Neural cell (in vitro differentiated cells): ENCODE measurements around the gene TBC1D10B. TPM values are rescaled to one million over a fixed set of nuclear protein-coding genes. Genes with fewer than 3 reads are reported as not detected.

Experiments
- H2AFZ ChIP-seq: fragments of 200-600, 300-800 bp; sonication (generic), shearing (Covaris generic); 2 replicates; pipeline ENCODE4 v1.6.0; 2014; ENCODE audit warnings: low read depth, mild to moderate bottlenecking, antibody characterized with exemption, low read length, moderate library complexity
- H3F3A ChIP-seq: fragments of 200-600 bp; shearing (Covaris generic); 2 replicates; pipeline ENCODE4 v1.6.1; 2016; ENCODE audit warnings: mild to moderate bottlenecking, moderate library complexity, mixed read lengths, antibody characterized with exemption, low read length; ENCODE audit not compliant: insufficient read depth, poor library complexity, severe bottlenecking
- H3K27ac ChIP-seq: fragments of 200-600, 300-800 bp; sonication (generic), shearing (Covaris generic); 2 replicates; pipeline ENCODE4 v1.5.1; 2014; ENCODE audit warnings: mild to moderate bottlenecking, low read length, moderate library complexity
- H3K27me3 ChIP-seq: fragments of 300-800, 200-600 bp; sonication (generic), shearing (Covaris generic); 2 replicates; pipeline ENCODE4 v1.6.0; 2014; ENCODE audit warnings: mild to moderate bottlenecking, low read depth, low read length, moderate library complexity; ENCODE audit not compliant: insufficient read depth
- H3K36me3 ChIP-seq: fragments of 300-800, 200-600 bp; sonication (generic), shearing (Covaris generic); 2 replicates; pipeline ENCODE4 v1.5.1; 2014; ENCODE audit warnings: mild to moderate bottlenecking, antibody characterized with exemption, low read length, moderate library complexity; ENCODE audit not compliant: insufficient read depth
- H3K4me2 ChIP-seq: fragments of 300-800, 200-600 bp; sonication (generic), shearing (Covaris generic); 2 replicates; pipeline ENCODE4 v1.6.0; 2014; ENCODE audit warnings: mild to moderate bottlenecking, low read length
- H3K4me3 ChIP-seq: fragments of 300-800, 200-600 bp; sonication (generic), shearing (Covaris generic); 2 replicates; pipeline ENCODE4 v1.5.1; 2014; ENCODE audit warnings: mild to moderate bottlenecking, low read length, moderate library complexity
- H3K79me2 ChIP-seq: fragments of 200-600 bp; shearing (Covaris generic); replicated peaks from 2 replicates; pipeline ENCODE4 v1.6.0; 2014; ENCODE audit warnings: mild to moderate bottlenecking, low read length, moderate library complexity; ENCODE audit not compliant: insufficient read depth
- H3K9ac ChIP-seq: fragments of 300-800, 200-600 bp; sonication (generic), shearing (Covaris generic); 2 replicates; pipeline ENCODE4 v1.6.1; 2016; ENCODE audit warnings: mild to moderate bottlenecking, low read length, mixed read lengths
- H3K9me2 ChIP-seq: fragments of 200-600 bp; shearing (Covaris generic); 2 replicates; pipeline ENCODE4 v1.6.1; 2016; ENCODE audit warnings: mild to moderate bottlenecking, low read length, mixed read lengths; ENCODE audit not compliant: insufficient read depth
- H3K9me3 ChIP-seq: fragments of 200-600, 300-800 bp; sonication (generic), shearing (Covaris generic); 2 replicates; pipeline ENCODE4 v1.6.1; 2016; ENCODE audit warnings: mild to moderate bottlenecking, mixed run types, low read length, moderate library complexity, mixed read lengths
- H4K20me1 ChIP-seq: fragments of 200-600 bp; shearing (Covaris generic); 2 replicates; pipeline ENCODE4 v1.6.1; 2016; ENCODE audit warnings: mild to moderate bottlenecking, mixed run types; ENCODE audit not compliant: insufficient read depth
- EP300 ChIP-seq: fragments of 450-650 bp; conservative IDR thresholded peaks from 2 replicates; pipeline ENCODE4 v1.6.1; 2014; ENCODE audit warnings: antibody characterized with exemption, mild to moderate bottlenecking, moderate library complexity; ENCODE audit not compliant: poor library complexity, severe bottlenecking
- EZH2 ChIP-seq: fragments of 200-600, 300-800 bp; shearing (Covaris generic), sonication (generic); IDR thresholded peaks from 2 replicates; pipeline ENCODE4 v1.6.1; 2014; ENCODE audit warnings: antibody characterized with exemption, low read length, borderline replicate concordance, mild to moderate bottlenecking; ENCODE audit not compliant: insufficient read depth, poor library complexity, severe bottlenecking
- MXI1 ChIP-seq: fragments of 450-650 bp; conservative IDR thresholded peaks from 2 replicates; pipeline ENCODE4 v1.6.1; 2014; ENCODE audit warnings: antibody characterized with exemption, mild to moderate bottlenecking; ENCODE audit not compliant: poor library complexity, severe bottlenecking
- POLR2AphosphoS5 ChIP-seq: IDR thresholded peaks from 2 replicates; pipeline ENCODE4 v1.6.1; 2012
- RAD21 ChIP-seq: fragments of 450-650 bp; conservative IDR thresholded peaks from 2 replicates; pipeline ENCODE4 v1.6.1; 2014; ENCODE audit warnings: antibody characterized with exemption, mild to moderate bottlenecking, moderate library complexity
- SMC3 ChIP-seq: fragments of 450-650 bp; conservative IDR thresholded peaks from 2 replicates; pipeline ENCODE4 v1.6.1; 2014; ENCODE audit warnings: antibody characterized with exemption, mild to moderate bottlenecking, moderate library complexity; ENCODE audit not compliant: poor library complexity
- TAF1 ChIP-seq: IDR thresholded peaks from 2 replicates; pipeline ENCODE4 v1.6.1; 2012; ENCODE audit warnings: low read depth
- polyA plus RNA-seq: library from polyadenylated mRNA; depleted of rRNA; stranded (reverse); fragments of >200 nt; gene quantifications from 2 replicates; pipeline ENCODE4 v1.2.3, GENCODE V29; 2014
- TF ChIP-seq, protein P1 (sequence below): IDR thresholded peaks from 2 replicates; pipeline ENCODE4 v1.6.1; 2012; ENCODE audit warnings: borderline replicate concordance
- TF ChIP-seq, protein P2 (sequence below): fragments of 450-650 bp; IDR thresholded peaks from 2 replicates; pipeline ENCODE4 v1.5.1; 2014; ENCODE audit warnings: antibody characterized with exemption, mild to moderate bottlenecking, moderate library complexity; ENCODE audit not compliant: poor library complexity, severe bottlenecking

TBC1D10B gene
- polyA plus RNA-seq, 1 donor from 2014 or later = 24.1 TPM

DNA sequence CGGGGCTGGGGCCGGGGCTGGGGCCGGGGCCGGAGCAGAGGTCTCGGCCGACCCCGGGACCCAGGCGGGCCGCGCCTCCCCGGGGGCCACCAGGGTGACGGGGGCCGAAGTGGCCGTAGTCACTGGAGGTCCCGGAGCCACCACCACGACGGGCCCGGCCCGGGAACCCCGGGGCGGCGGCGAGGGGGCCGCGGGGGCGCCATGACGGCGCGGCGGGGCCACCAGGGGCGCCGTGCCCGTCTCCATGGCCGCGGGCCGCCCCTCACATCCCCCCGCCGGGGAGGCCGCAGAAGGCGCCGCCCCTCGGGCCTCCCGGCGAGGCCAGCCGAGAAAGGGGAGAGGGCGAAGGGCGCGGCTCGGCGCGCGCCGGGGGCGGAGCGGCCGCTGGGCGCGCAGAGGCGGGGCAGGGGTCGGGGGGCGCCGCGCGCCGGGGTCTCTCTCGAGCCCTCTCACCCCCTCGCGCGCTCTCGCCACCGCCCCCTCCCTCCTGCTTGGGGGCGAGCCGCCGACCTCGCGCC lies 297 bp downstream of the TBC1D10B start:
- H3K9ac ChIP-seq = peak overlapping the region; percentile 85
- no peaks in the 10 kb centered on the region for H3K36me3 ChIP-seq
- TF ChIP-seq EZH2 = no peak
- TF ChIP-seq SMC3 = no peak
- peak; percentile 43 for TF ChIP-seq MXI1
- no peak for TF ChIP-seq RAD21
- TF ChIP-seq POLR2AphosphoS5 = peak; percentile 82
- no peak for TF ChIP-seq TAF1
- peak; percentile 23 for TF ChIP-seq EP300
- TF ChIP-seq, protein P1, sequence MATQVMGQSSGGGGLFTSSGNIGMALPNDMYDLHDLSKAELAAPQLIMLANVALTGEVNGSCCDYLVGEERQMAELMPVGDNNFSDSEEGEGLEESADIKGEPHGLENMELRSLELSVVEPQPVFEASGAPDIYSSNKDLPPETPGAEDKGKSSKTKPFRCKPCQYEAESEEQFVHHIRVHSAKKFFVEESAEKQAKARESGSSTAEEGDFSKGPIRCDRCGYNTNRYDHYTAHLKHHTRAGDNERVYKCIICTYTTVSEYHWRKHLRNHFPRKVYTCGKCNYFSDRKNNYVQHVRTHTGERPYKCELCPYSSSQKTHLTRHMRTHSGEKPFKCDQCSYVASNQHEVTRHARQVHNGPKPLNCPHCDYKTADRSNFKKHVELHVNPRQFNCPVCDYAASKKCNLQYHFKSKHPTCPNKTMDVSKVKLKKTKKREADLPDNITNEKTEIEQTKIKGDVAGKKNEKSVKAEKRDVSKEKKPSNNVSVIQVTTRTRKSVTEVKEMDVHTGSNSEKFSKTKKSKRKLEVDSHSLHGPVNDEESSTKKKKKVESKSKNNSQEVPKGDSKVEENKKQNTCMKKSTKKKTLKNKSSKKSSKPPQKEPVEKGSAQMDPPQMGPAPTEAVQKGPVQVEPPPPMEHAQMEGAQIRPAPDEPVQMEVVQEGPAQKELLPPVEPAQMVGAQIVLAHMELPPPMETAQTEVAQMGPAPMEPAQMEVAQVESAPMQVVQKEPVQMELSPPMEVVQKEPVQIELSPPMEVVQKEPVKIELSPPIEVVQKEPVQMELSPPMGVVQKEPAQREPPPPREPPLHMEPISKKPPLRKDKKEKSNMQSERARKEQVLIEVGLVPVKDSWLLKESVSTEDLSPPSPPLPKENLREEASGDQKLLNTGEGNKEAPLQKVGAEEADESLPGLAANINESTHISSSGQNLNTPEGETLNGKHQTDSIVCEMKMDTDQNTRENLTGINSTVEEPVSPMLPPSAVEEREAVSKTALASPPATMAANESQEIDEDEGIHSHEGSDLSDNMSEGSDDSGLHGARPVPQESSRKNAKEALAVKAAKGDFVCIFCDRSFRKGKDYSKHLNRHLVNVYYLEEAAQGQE = no peak
- TF ChIP-seq, protein P2, sequence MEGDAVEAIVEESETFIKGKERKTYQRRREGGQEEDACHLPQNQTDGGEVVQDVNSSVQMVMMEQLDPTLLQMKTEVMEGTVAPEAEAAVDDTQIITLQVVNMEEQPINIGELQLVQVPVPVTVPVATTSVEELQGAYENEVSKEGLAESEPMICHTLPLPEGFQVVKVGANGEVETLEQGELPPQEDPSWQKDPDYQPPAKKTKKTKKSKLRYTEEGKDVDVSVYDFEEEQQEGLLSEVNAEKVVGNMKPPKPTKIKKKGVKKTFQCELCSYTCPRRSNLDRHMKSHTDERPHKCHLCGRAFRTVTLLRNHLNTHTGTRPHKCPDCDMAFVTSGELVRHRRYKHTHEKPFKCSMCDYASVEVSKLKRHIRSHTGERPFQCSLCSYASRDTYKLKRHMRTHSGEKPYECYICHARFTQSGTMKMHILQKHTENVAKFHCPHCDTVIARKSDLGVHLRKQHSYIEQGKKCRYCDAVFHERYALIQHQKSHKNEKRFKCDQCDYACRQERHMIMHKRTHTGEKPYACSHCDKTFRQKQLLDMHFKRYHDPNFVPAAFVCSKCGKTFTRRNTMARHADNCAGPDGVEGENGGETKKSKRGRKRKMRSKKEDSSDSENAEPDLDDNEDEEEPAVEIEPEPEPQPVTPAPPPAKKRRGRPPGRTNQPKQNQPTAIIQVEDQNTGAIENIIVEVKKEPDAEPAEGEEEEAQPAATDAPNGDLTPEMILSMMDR = peak; percentile 46
- H2AFZ ChIP-seq = no peak overlapping the region
- peak overlapping the region; percentile 59 for H3K27ac ChIP-seq
- no peaks in the 10 kb centered on the region for H3K9me2 ChIP-seq
- peaks cover 46% of the 10 kb centered on the region for H3K79me2 ChIP-seq
- H4K20me1 ChIP-seq = peaks cover 24% of the 10 kb centered on the region
- H3K4me2 ChIP-seq = peak overlapping the region; percentile 98
- H3K27me3 ChIP-seq = no peaks in the 10 kb centered on the region
- H3K9me3 ChIP-seq = no peaks in the 10 kb centered on the region
- H3F3A ChIP-seq = no peaks in the 10 kb centered on the region
- H3K4me3 ChIP-seq = peak overlapping the region; percentile 97

DNA sequence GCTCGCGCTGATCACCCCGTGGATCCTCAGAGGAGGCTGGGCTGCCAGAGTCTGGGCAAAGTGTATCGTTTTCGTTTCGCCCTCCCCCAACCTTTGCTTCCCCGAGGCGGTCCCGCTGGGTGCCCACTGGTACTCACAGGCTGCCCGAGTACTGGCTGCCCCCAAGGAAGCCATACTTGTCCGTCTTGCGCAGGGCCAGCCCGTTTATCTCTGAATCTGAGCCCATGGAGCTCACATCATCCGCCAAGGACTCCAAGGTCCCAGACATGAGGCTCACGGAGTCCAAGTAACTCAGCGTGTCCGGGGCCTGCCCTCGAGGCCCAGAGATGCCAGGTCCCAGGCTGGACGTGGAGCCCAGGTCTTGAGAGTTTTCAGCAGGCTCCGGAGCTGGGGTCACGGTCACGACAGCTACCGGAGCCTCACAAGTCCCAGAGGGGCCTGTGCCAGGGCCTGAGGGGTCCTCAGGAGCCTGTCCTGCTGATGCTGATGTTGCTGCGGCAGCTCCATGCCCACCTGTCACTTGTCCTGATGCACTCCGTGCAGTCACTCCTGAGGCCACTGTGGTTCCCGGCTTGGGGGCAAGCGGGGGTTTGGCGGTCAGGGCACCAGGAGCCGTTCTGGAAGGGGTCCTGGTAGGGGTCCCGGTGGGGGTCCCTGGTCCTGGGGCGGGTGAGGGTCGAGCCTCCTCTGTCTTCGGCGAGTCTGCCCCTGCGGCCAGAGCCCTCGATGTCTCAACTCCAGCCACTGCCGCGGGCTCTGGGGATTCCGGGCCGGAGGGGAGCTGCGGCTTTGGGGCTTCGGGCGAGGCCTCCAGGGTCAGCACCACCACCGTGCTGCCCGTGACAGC lies 980 bp downstream of the TBC1D10B start:
- Histone ChIP-seq H3K9ac (peak overlapping the region; percentile 85), H3K9me3 (no peaks in the 10 kb centered on the region), H3K36me3 (no peaks in the 10 kb centered on the region), H3F3A (no peaks in the 10 kb centered on the region), H3K4me2 (peak overlapping the region; percentile 98), H3K9me2 (no peaks in the 10 kb centered on the region), H3K27me3 (no peaks in the 10 kb centered on the region), H2AFZ (no peak overlapping the region), H3K27ac (peak overlapping the region; percentile 59), H3K4me3 (peak overlapping the region; percentile 97), H3K79me2 (peaks cover 46% of the 10 kb centered on the region), H4K20me1 (peaks cover 24% of the 10 kb centered on the region)
- TF ChIP-seq EZH2 = no peak
